Mesendoderm (in vitro differentiated cells): ENCODE data around the gene EYS.

ENCODE experiments used
- DNase-seq: peaks from one replicate; pipeline ENCODE4 v3.0.0; 2013
- H2AK5ac ChIP-seq: 2 replicates; pipeline ENCODE4 v1.6.1; 2013; ENCODE audit warnings: low read length, inconsistent platforms
- H2BK120ac ChIP-seq: 2 replicates; pipeline ENCODE4 v1.6.1; 2013; ENCODE audit warnings: low read depth, mild to moderate bottlenecking, low read length, moderate library complexity, mixed read lengths
- H2BK15ac ChIP-seq: replicated peaks from 2 replicates; pipeline ENCODE4 v1.6.1; 2013; ENCODE audit warnings: low read depth, mild to moderate bottlenecking, moderate library complexity
- H2BK5ac ChIP-seq: 2 replicates; pipeline ENCODE4 v1.6.1; 2013; ENCODE audit warnings: low read length, inconsistent platforms
- H3K18ac ChIP-seq: 2 replicates; pipeline ENCODE4 v1.6.1; 2013; ENCODE audit warnings: mild to moderate bottlenecking, low read length, mixed read lengths
- H3K23ac ChIP-seq: one replicate; pipeline ENCODE4 v1.6.1; 2013; ENCODE audit warnings: low read length
- H3K27ac ChIP-seq: 2 replicates; pipeline ENCODE4 v1.5.1; 2013; ENCODE audit warnings: low read depth, mild to moderate bottlenecking, inconsistent platforms, low read length, moderate library complexity
- H3K27me3 ChIP-seq: 2 replicates; pipeline ENCODE4 v1.6.1; 2013; ENCODE audit warnings: low read length, control low read depth, mild to moderate bottlenecking, inconsistent platforms; ENCODE audit not compliant: insufficient read depth, poor library complexity
- H3K36me3 ChIP-seq: 2 replicates; pipeline ENCODE4 v1.6.1; 2013; ENCODE audit warnings: low read length, inconsistent platforms; ENCODE audit not compliant: control insufficient read depth, insufficient read depth
- H3K4ac ChIP-seq: one replicate; pipeline ENCODE4 v1.6.1; 2013; ENCODE audit warnings: low read depth, mild to moderate bottlenecking, low read length, moderate library complexity
- H3K4me1 ChIP-seq: 2 replicates; pipeline ENCODE4 v1.6.1; 2013; ENCODE audit warnings: low read depth, low read length, inconsistent platforms; ENCODE audit not compliant: control insufficient read depth
- H3K4me2 ChIP-seq: 2 replicates; pipeline ENCODE4 v1.6.1; 2013; ENCODE audit warnings: low read length
- H3K4me3 ChIP-seq: 2 replicates; pipeline ENCODE4 v1.5.1; 2013; ENCODE audit warnings: mild to moderate bottlenecking, low read length
- H3K56ac ChIP-seq: one replicate; pipeline ENCODE4 v1.6.1; 2013; ENCODE audit warnings: low read length
- H3K79me1 ChIP-seq: 2 replicates; pipeline ENCODE4 v1.6.1; 2013; ENCODE audit warnings: low read length, inconsistent platforms
- H3K79me2 ChIP-seq: 2 replicates; pipeline ENCODE4 v1.6.1; 2013; ENCODE audit warnings: mild to moderate bottlenecking, low read length; ENCODE audit not compliant: control insufficient read depth, insufficient read depth
- H3K9ac ChIP-seq: 2 replicates; pipeline ENCODE4 v1.6.1; 2013; ENCODE audit warnings: low read length, inconsistent platforms
- H4K5ac ChIP-seq: one replicate; pipeline ENCODE4 v1.6.1; 2013; ENCODE audit warnings: low read length
- H4K8ac ChIP-seq: one replicate; pipeline ENCODE4 v1.6.1; 2013; ENCODE audit warnings: low read depth, mild to moderate bottlenecking, control low read depth, low read length, moderate library complexity
- WGBS: extraction: QIAGEN DNeasy Blood & Tissue Kit; methylation state at CpG from one replicate; pipeline ENCODE4 v1.1.7; 2013; ENCODE audit warnings: low lambda C conversion rate, missing lambda C conversion rate; ENCODE audit not compliant: insufficient coverage; ENCODE audit errors: extremely low coverage; 5-methylcytosine and 5-hydroxymethylcytosine counted together

Gene EYS

DNA sequence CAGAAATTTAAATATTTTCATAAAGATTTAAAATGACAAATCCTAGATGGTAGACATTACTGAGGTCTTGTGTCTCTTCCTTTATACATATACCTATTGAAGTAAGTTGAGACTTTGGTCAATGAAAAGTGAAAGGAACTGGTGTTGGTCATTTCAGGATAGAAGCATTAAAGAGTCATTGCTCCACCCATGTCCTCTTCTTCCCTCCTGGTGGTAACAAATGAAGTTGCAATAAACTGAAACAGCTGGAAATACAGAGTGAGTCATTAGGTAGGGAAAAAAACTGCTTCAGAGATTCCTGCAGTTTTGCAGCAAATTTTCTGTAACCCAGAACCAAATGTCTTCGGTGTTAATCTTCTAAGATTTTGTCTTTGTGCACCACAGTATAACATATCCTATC lies 448.0 kb downstream of the EYS start:
- Histone ChIP-seq H3K18ac (no peak overlapping the region), H2BK15ac (no peak overlapping the region), H2BK5ac (no peak overlapping the region), H3K36me3 (no peaks in the 10 kb centered on the region), H4K5ac (no peak overlapping the region), H3K27ac (no peak overlapping the region), H3K4me3 (no peak overlapping the region), H3K4me2 (no peak overlapping the region), H3K23ac (no peak overlapping the region), H2BK120ac (no peak overlapping the region), H3K79me2 (no peaks in the 10 kb centered on the region), H2AK5ac (no peak overlapping the region), H4K8ac (no peak overlapping the region), H3K4ac (no peak overlapping the region), H3K9ac (no peak overlapping the region), H3K56ac (no peak overlapping the region), H3K4me1 (no peaks in the 10 kb centered on the region), H3K27me3 (no peaks in the 10 kb centered on the region), H3K79me1 (no peaks in the 10 kb centered on the region)
- DNase-seq = peak; percentile 60
- no CpG with 5 or more reads among the region's 1 CpG for WGBS

DNA sequence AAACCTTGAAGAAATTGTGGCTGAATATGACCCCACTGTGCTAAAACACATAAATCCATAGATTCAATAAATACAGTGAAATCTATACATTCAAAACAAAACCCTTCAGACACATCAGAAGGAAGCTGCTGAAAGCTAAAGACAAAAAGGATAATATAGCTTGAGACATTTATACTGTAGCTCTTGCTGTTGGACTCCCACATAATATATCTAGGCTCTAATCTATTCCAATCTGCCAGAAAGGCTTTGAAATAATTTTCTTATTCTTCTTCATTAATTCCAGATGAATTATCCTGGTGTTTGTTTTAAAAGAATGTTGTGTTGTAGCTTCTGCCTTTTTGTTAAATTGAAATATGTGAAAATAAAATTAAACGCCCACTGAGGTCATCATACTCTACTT lies 454.0 kb downstream of the EYS start:
- H3K79me2 ChIP-seq = no peaks in the 10 kb centered on the region

GRCh38 chr6:65248101-65248610 lies 458.9 kb downstream of the EYS start:
- Histone ChIP-seq H2AK5ac (no peak overlapping the region), H4K8ac (no peak overlapping the region), H3K4me3 (no peak overlapping the region), H3K56ac (no peak overlapping the region), H3K9ac (no peak overlapping the region), H2BK5ac (no peak overlapping the region), H3K27me3 (no peaks in the 10 kb centered on the region), H3K27ac (no peak overlapping the region), H3K4me2 (no peak overlapping the region), H2BK120ac (no peak overlapping the region), H3K4ac (no peak overlapping the region), H3K79me2 (no peaks in the 10 kb centered on the region), H3K36me3 (no peaks in the 10 kb centered on the region), H3K18ac (no peak overlapping the region), H4K5ac (no peak overlapping the region), H3K23ac (no peak overlapping the region), H2BK15ac (no peak overlapping the region), H3K4me1 (no peaks in the 10 kb centered on the region), H3K79me1 (no peaks in the 10 kb centered on the region)
- DNase-seq = no peak

More for the DNA sequence above, 454.0 kb downstream of the EYS start:
- H3K9ac ChIP-seq = no peak overlapping the region
- H3K4ac ChIP-seq = no peak overlapping the region
- H3K79me1 ChIP-seq = no peaks in the 10 kb centered on the region
- H3K27me3 ChIP-seq = no peaks in the 10 kb centered on the region
- H3K4me1 ChIP-seq = no peaks in the 10 kb centered on the region
- H3K4me3 ChIP-seq = no peak overlapping the region
- H3K4me2 ChIP-seq = no peak overlapping the region
- no peak overlapping the region for H4K8ac ChIP-seq
- no peak overlapping the region for H2AK5ac ChIP-seq
- no peak overlapping the region for H2BK15ac ChIP-seq
- H4K5ac ChIP-seq = no peak overlapping the region
- H3K27ac ChIP-seq = no peak overlapping the region
- H3K36me3 ChIP-seq = no peaks in the 10 kb centered on the region
- WGBS = no CpG with 5 or more reads among the region's 1 CpG
- no peak overlapping the region for H3K18ac ChIP-seq
- H2BK5ac ChIP-seq = no peak overlapping the region
- no peak overlapping the region for H3K56ac ChIP-seq
- H2BK120ac ChIP-seq = no peak overlapping the region
- no peak for DNase-seq
- no peak overlapping the region for H3K23ac ChIP-seq

DNA sequence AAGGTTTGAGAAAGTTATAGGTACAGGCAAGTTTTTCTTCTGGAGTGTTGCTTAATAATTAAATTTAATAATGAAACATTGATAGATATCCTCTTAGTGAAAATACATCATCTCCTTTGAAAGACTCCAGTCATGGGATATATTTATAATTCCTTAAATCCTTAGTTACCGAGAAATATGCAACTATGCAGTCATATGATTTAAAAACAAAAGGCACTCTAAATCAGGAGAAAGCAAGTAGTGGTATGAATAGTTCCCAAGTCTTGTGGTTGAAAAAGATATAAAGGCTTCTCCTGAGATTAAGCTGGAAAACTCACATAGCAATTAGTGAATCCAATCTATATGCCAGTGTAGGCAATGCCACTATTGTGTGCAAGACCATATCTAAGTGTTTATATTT lies 475.4 kb downstream of the EYS start:
- Histone ChIP-seq H2BK15ac (no peak overlapping the region), H3K36me3 (no peaks in the 10 kb centered on the region), H3K4me1 (no peaks in the 10 kb centered on the region), H3K27me3 (no peaks in the 10 kb centered on the region), H3K18ac (no peak overlapping the region), H3K56ac (no peak overlapping the region), H3K23ac (no peak overlapping the region), H4K8ac (no peak overlapping the region), H3K4me3 (no peak overlapping the region), H2BK120ac (no peak overlapping the region), H3K4ac (no peak overlapping the region), H4K5ac (no peak overlapping the region), H3K79me1 (no peaks in the 10 kb centered on the region), H3K9ac (no peak overlapping the region), H2AK5ac (no peak overlapping the region), H3K27ac (no peak overlapping the region), H3K79me2 (no peaks in the 10 kb centered on the region), H3K4me2 (no peak overlapping the region), H2BK5ac (no peak overlapping the region)
- DNase-seq = no peak
- no CpG with 5 or more reads among the region's 1 CpG for WGBS

- no peak overlapping the region for H3K4me3 ChIP-seq
These were observed 477.2 kb downstream of the EYS start for GRCh38 chr6:65229825-65230224.

DNA sequence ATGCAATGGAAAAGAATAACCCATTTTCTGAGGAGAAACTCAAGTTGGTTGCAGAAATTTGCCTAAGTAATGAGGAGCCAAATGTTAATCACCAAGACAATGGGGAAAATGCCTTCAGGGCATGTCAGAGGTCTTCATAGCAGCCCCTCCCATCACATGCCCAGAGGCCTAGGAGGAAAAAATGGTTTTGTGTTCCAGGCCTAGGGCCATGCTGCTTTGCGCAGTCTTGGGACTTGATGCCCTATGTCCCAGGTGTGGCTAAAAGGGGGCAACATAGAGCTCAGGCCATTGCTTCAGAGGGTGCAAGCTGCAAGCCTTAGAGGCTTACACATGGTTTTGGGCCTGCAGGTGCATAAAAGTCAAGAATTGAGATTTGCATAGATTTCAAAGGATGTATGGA lies 485.9 kb downstream of the EYS start:
- WGBS = no CpG with 5 or more reads among the region's 1 CpG
- Histone ChIP-seq H3K79me2 (no peaks in the 10 kb centered on the region), H3K4ac (no peak overlapping the region), H3K27ac (no peak overlapping the region), H2AK5ac (no peak overlapping the region), H3K4me2 (no peak overlapping the region), H3K27me3 (no peaks in the 10 kb centered on the region), H4K5ac (no peak overlapping the region), H3K79me1 (no peaks in the 10 kb centered on the region), H3K4me1 (no peaks in the 10 kb centered on the region), H2BK5ac (no peak overlapping the region), H3K9ac (no peak overlapping the region), H2BK120ac (no peak overlapping the region), H4K8ac (no peak overlapping the region), H3K23ac (no peak overlapping the region), H3K4me3 (no peak overlapping the region), H3K18ac (no peak overlapping the region), H3K36me3 (no peaks in the 10 kb centered on the region), H2BK15ac (no peak overlapping the region), H3K56ac (no peak overlapping the region)
- peak; percentile 24 for DNase-seq

More at GRCh38 chr6:65229825-65230224, 477.2 kb downstream of the EYS start:
- Histone ChIP-seq H3K4me1 (no peaks in the 10 kb centered on the region), H2BK120ac (no peak overlapping the region), H3K36me3 (no peaks in the 10 kb centered on the region), H2BK5ac (no peak overlapping the region), H3K9ac (no peak overlapping the region), H3K27me3 (no peaks in the 10 kb centered on the region), H3K27ac (no peak overlapping the region), H4K5ac (no peak overlapping the region), H3K79me1 (no peaks in the 10 kb centered on the region), H3K56ac (no peak overlapping the region), H3K79me2 (no peaks in the 10 kb centered on the region), H4K8ac (no peak overlapping the region), H3K18ac (no peak overlapping the region), H3K4ac (no peak overlapping the region), H3K4me2 (no peak overlapping the region), H2AK5ac (no peak overlapping the region), H2BK15ac (no peak overlapping the region), H3K23ac (no peak overlapping the region)
- WGBS = no CpG with 5 or more reads among the region's 1 CpG
- no peak for DNase-seq
